ENCODE data around the gene RBL2.

- TF ChIP-seq EP300 (IDR thresholded peaks at IDR 0.05; ENCODE audit: low read length) = no peak
- no peak for TF ChIP-seq USF2 (CRISPR knock-in tag; IDR thresholded peaks at IDR 0.05)
- TF ChIP-seq REST (IDR thresholded peaks at IDR 0.05; ENCODE audit: borderline replicate concordance) = no peak
- TF ChIP-seq REST (CRISPR knock-in tag; IDR thresholded peaks at IDR 0.05; ENCODE audit: low read depth) = no peak
- TF ChIP-seq CGGBP1 (CRISPR knock-in tag; IDR thresholded peaks at IDR 0.05) = no peak
- no peak for TF ChIP-seq GABPB1 (CRISPR knock-in tag; IDR thresholded peaks at IDR 0.05)
- no peak for TF ChIP-seq KAT8 (IDR thresholded peaks at IDR 0.05; ENCODE audit: low read depth)
- no peak for TF ChIP-seq EZH2 (IDR thresholded peaks at IDR 0.05; ENCODE audit: borderline replicate concordance, low read depth, low read length)
Observed at GRCh38 chr16:53433930-53434376, 318 bp upstream of the RBL2 start.
